Neural cell (in vitro differentiated cells): Measurements from ENCODE around the gene THRB. TPM values are rescaled to one million over a fixed set of nuclear protein-coding genes. Genes with fewer than 3 reads are reported as not detected.

Experiments
- H2AFZ ChIP-seq: fragments of 200-600, 300-800 bp; sonication (generic), shearing (Covaris generic); 2 replicates; pipeline ENCODE4 v1.6.0; 2014; ENCODE audit warnings: low read depth, mild to moderate bottlenecking, antibody characterized with exemption, low read length, moderate library complexity
- H3F3A ChIP-seq: fragments of 200-600 bp; shearing (Covaris generic); 2 replicates; pipeline ENCODE4 v1.6.1; 2016; ENCODE audit warnings: mild to moderate bottlenecking, moderate library complexity, mixed read lengths, antibody characterized with exemption, low read length; ENCODE audit not compliant: insufficient read depth, poor library complexity, severe bottlenecking
- H3K27ac ChIP-seq: fragments of 200-600, 300-800 bp; sonication (generic), shearing (Covaris generic); 2 replicates; pipeline ENCODE4 v1.5.1; 2014; ENCODE audit warnings: mild to moderate bottlenecking, low read length, moderate library complexity
- H3K27me3 ChIP-seq: fragments of 300-800, 200-600 bp; sonication (generic), shearing (Covaris generic); 2 replicates; pipeline ENCODE4 v1.6.0; 2014; ENCODE audit warnings: mild to moderate bottlenecking, low read depth, low read length, moderate library complexity; ENCODE audit not compliant: insufficient read depth
- H3K36me3 ChIP-seq: fragments of 300-800, 200-600 bp; sonication (generic), shearing (Covaris generic); 2 replicates; pipeline ENCODE4 v1.5.1; 2014; ENCODE audit warnings: mild to moderate bottlenecking, antibody characterized with exemption, low read length, moderate library complexity; ENCODE audit not compliant: insufficient read depth
- H3K4me2 ChIP-seq: fragments of 300-800, 200-600 bp; sonication (generic), shearing (Covaris generic); 2 replicates; pipeline ENCODE4 v1.6.0; 2014; ENCODE audit warnings: mild to moderate bottlenecking, low read length
- H3K4me3 ChIP-seq: fragments of 300-800, 200-600 bp; sonication (generic), shearing (Covaris generic); 2 replicates; pipeline ENCODE4 v1.5.1; 2014; ENCODE audit warnings: mild to moderate bottlenecking, low read length, moderate library complexity
- H3K79me2 ChIP-seq: fragments of 200-600 bp; shearing (Covaris generic); replicated peaks from 2 replicates; pipeline ENCODE4 v1.6.0; 2014; ENCODE audit warnings: mild to moderate bottlenecking, low read length, moderate library complexity; ENCODE audit not compliant: insufficient read depth
- H3K9ac ChIP-seq: fragments of 300-800, 200-600 bp; sonication (generic), shearing (Covaris generic); 2 replicates; pipeline ENCODE4 v1.6.1; 2016; ENCODE audit warnings: mild to moderate bottlenecking, low read length, mixed read lengths
- H3K9me2 ChIP-seq: fragments of 200-600 bp; shearing (Covaris generic); 2 replicates; pipeline ENCODE4 v1.6.1; 2016; ENCODE audit warnings: mild to moderate bottlenecking, low read length, mixed read lengths; ENCODE audit not compliant: insufficient read depth
- H3K9me3 ChIP-seq: fragments of 200-600, 300-800 bp; sonication (generic), shearing (Covaris generic); 2 replicates; pipeline ENCODE4 v1.6.1; 2016; ENCODE audit warnings: mild to moderate bottlenecking, mixed run types, low read length, moderate library complexity, mixed read lengths
- H4K20me1 ChIP-seq: fragments of 200-600 bp; shearing (Covaris generic); 2 replicates; pipeline ENCODE4 v1.6.1; 2016; ENCODE audit warnings: mild to moderate bottlenecking, mixed run types; ENCODE audit not compliant: insufficient read depth
- CTCF ChIP-seq: fragments of 450-650 bp; IDR thresholded peaks from 2 replicates; pipeline ENCODE4 v1.5.1; 2014; ENCODE audit warnings: antibody characterized with exemption, mild to moderate bottlenecking, moderate library complexity; ENCODE audit not compliant: poor library complexity, severe bottlenecking
- EZH2 ChIP-seq: fragments of 200-600, 300-800 bp; shearing (Covaris generic), sonication (generic); IDR thresholded peaks from 2 replicates; pipeline ENCODE4 v1.6.1; 2014; ENCODE audit warnings: antibody characterized with exemption, low read length, borderline replicate concordance, mild to moderate bottlenecking; ENCODE audit not compliant: insufficient read depth, poor library complexity, severe bottlenecking
- MXI1 ChIP-seq: fragments of 450-650 bp; conservative IDR thresholded peaks from 2 replicates; pipeline ENCODE4 v1.6.1; 2014; ENCODE audit warnings: antibody characterized with exemption, mild to moderate bottlenecking; ENCODE audit not compliant: poor library complexity, severe bottlenecking
- POLR2AphosphoS5 ChIP-seq: IDR thresholded peaks from 2 replicates; pipeline ENCODE4 v1.6.1; 2012
- RAD21 ChIP-seq: fragments of 450-650 bp; conservative IDR thresholded peaks from 2 replicates; pipeline ENCODE4 v1.6.1; 2014; ENCODE audit warnings: antibody characterized with exemption, mild to moderate bottlenecking, moderate library complexity
- REST ChIP-seq: IDR thresholded peaks from 2 replicates; pipeline ENCODE4 v1.6.1; 2012; ENCODE audit warnings: borderline replicate concordance
- SMC3 ChIP-seq: fragments of 450-650 bp; conservative IDR thresholded peaks from 2 replicates; pipeline ENCODE4 v1.6.1; 2014; ENCODE audit warnings: antibody characterized with exemption, mild to moderate bottlenecking, moderate library complexity; ENCODE audit not compliant: poor library complexity
- TAF1 ChIP-seq: IDR thresholded peaks from 2 replicates; pipeline ENCODE4 v1.6.1; 2012; ENCODE audit warnings: low read depth
- polyA plus RNA-seq: library from polyadenylated mRNA; depleted of rRNA; stranded (reverse); fragments of >200 nt; gene quantifications from 2 replicates; pipeline ENCODE4 v1.2.3, GENCODE V29; 2014

The THRB gene
- polyA plus RNA-seq, 1 donor from 2014 or later: 1.7 TPM

GRCh38 chr3:24340161-24340560, 154.5 kb downstream of the THRB start:
- no peaks in the 10 kb centered on the region for H3K27me3 ChIP-seq
- no peak overlapping the region for H3K27ac ChIP-seq
- no peaks in the 10 kb centered on the region for H3K9me3 ChIP-seq
- no peaks in the 10 kb centered on the region for H3F3A ChIP-seq
- H2AFZ ChIP-seq: no peak overlapping the region
- H3K36me3 ChIP-seq: no peaks in the 10 kb centered on the region
- H4K20me1 ChIP-seq: no peaks in the 10 kb centered on the region
- H3K9me2 ChIP-seq: no peaks in the 10 kb centered on the region
- TF ChIP-seq POLR2AphosphoS5: no peak
- TF ChIP-seq EZH2: no peak
- TF ChIP-seq SMC3: no peak
- no peak for TF ChIP-seq MXI1
- no peak for TF ChIP-seq TAF1
- no peak for TF ChIP-seq REST
- TF ChIP-seq CTCF: no peak
- no peaks in the 10 kb centered on the region for H3K79me2 ChIP-seq
- H3K4me3 ChIP-seq: no peak overlapping the region
- no peak overlapping the region for H3K9ac ChIP-seq
- no peak overlapping the region for H3K4me2 ChIP-seq

GRCh38 chr3:24339266-24339825, 155.3 kb downstream of the THRB start:
- no peaks in the 10 kb centered on the region for H3K36me3 ChIP-seq
- no peaks in the 10 kb centered on the region for H3K27me3 ChIP-seq
- TF ChIP-seq TAF1: no peak
- no peak for TF ChIP-seq RAD21
- TF ChIP-seq POLR2AphosphoS5: no peak
- TF ChIP-seq SMC3: no peak
- no peak for TF ChIP-seq CTCF
- no peaks in the 10 kb centered on the region for H4K20me1 ChIP-seq
- H3K9me2 ChIP-seq: no peaks in the 10 kb centered on the region
- H3K4me2 ChIP-seq: no peak overlapping the region
- H3K27ac ChIP-seq: no peak overlapping the region
- H3K79me2 ChIP-seq: no peaks in the 10 kb centered on the region
- H3F3A ChIP-seq: no peaks in the 10 kb centered on the region
- H3K9me3 ChIP-seq: no peaks in the 10 kb centered on the region
- H3K4me3 ChIP-seq: no peak overlapping the region
- no peak overlapping the region for H3K9ac ChIP-seq
- H2AFZ ChIP-seq: no peak overlapping the region
